Hepatocyte (in vitro differentiated cells): ENCODE results near the gene PDZK1. TPM values are rescaled to one million over a fixed set of nuclear protein-coding genes. Genes with fewer than 3 reads are reported as not detected.

Source experiments
- DNase-seq: peaks from one replicate; pipeline ENCODE4 v3.0.0-alpha.2; 2016; ENCODE audit warnings: low spot score
- H2AFZ ChIP-seq: fragments of 200-600 bp; sonication (generic); 2 replicates; pipeline ENCODE4 v1.6.0; 2016; ENCODE audit warnings: antibody characterized with exemption, mild to moderate bottlenecking
- H3K27ac ChIP-seq: fragments of 200-600 bp; sonication (generic); 2 replicates; pipeline ENCODE4 v1.5.1; 2016; ENCODE audit warnings: mild to moderate bottlenecking
- H3K27me3 ChIP-seq: fragments of 200-600 bp; sonication (generic); 2 replicates; pipeline ENCODE4 v1.6.1; 2016
- H3K36me3 ChIP-seq: fragments of 200-600 bp; sonication (generic); replicated peaks from 2 replicates; pipeline ENCODE4 v1.5.1; 2016; ENCODE audit warnings: low read depth; ENCODE audit not compliant: insufficient read depth
- H3K4me1 ChIP-seq: fragments of 200-600 bp; sonication (generic); 2 replicates; pipeline ENCODE4 v1.5.1; 2016; ENCODE audit warnings: mild to moderate bottlenecking, moderate library complexity; ENCODE audit not compliant: insufficient read depth
- H3K4me2 ChIP-seq: fragments of 200-600 bp; sonication (generic); 2 replicates; pipeline ENCODE4 v1.6.0; 2016
- H3K4me3 ChIP-seq: fragments of 200-600 bp; sonication (generic); 2 replicates; pipeline ENCODE4 v1.5.1; 2016; ENCODE audit warnings: mild to moderate bottlenecking
- H3K79me2 ChIP-seq: fragments of 200-600 bp; sonication (generic); 2 replicates; pipeline ENCODE4 v1.6.0; 2017; ENCODE audit warnings: mild to moderate bottlenecking
- H3K9me2 ChIP-seq: fragments of 200-600 bp; sonication (generic); replicated peaks from 2 replicates; pipeline ENCODE4 v1.6.0; 2017; ENCODE audit warnings: mild to moderate bottlenecking; ENCODE audit not compliant: insufficient read depth
- H3K9me3 ChIP-seq: fragments of 200-600 bp; sonication (generic); 2 replicates; pipeline ENCODE4 v1.5.1; 2016; ENCODE audit warnings: low read depth, mild to moderate bottlenecking
- H4K20me1 ChIP-seq: fragments of 200-600 bp; sonication (generic); 2 replicates; pipeline ENCODE4 v1.6.0; 2016; ENCODE audit warnings: mild to moderate bottlenecking; ENCODE audit not compliant: insufficient read depth, poor library complexity, severe bottlenecking
- EZH2 ChIP-seq: fragments of 200-600 bp; sonication (generic); IDR thresholded peaks from 2 replicates; pipeline ENCODE4 v1.6.1; 2016; ENCODE audit warnings: antibody characterized with exemption, mild to moderate bottlenecking, borderline replicate concordance
- EZH2phosphoT487 ChIP-seq: fragments of 200-600 bp; sonication (generic); IDR thresholded peaks from one replicate; pipeline ENCODE4 v1.6.1; 2018; ENCODE audit warnings: antibody characterized with exemption, mild to moderate bottlenecking, low read depth, moderate library complexity; ENCODE audit not compliant: unreplicated experiment, severe bottlenecking
- WGBS: methylation state at CpG from one replicate; pipeline ENCODE4 v1.1.6; 2016; ENCODE audit warnings: low lambda C conversion rate; ENCODE audit errors: missing lambda C conversion rate; 5-methylcytosine and 5-hydroxymethylcytosine counted together
- polyA plus RNA-seq: library from polyadenylated mRNA; unstranded; fragments of >200 nt; fragmentation: Nextera tagmentation; extraction: Ambion mirVana; gene quantifications from 2 replicates; pipeline ENCODE4 v1.2.1, GENCODE V29; 2016
- total RNA-seq: library from RNA; depleted of rRNA; stranded (reverse); fragments of >200 nt; gene quantifications from 2 replicates; pipeline ENCODE4 v1.2.3, GENCODE V29; 2014
- TF ChIP-seq, protein P1 (sequence below): fragments of 200-600 bp; sonication (generic); IDR thresholded peaks from 2 replicates; pipeline ENCODE4 v1.5.1; 2016; ENCODE audit warnings: antibody characterized with exemption, mild to moderate bottlenecking; ENCODE audit not compliant: poor library complexity

The PDZK1 gene
- 44.9 and 50.5 TPM in 2 replicates for total RNA-seq
- 30.4 and 44.1 TPM in 2 replicates for polyA plus RNA-seq

- no peak within 1 kb of the TSS for H2AFZ ChIP-seq
- H3K9me3 ChIP-seq = no peaks in the 10 kb centered on the region
- H3K9me2 ChIP-seq = no peaks in the 10 kb centered on the region
- peak within 1 kb of the TSS; percentile 71 for H3K4me2 ChIP-seq
- no peaks in the 10 kb centered on the region for H4K20me1 ChIP-seq
- peak within 1 kb of the TSS; percentile 15 for H3K4me3 ChIP-seq
- TF ChIP-seq, protein P1, sequence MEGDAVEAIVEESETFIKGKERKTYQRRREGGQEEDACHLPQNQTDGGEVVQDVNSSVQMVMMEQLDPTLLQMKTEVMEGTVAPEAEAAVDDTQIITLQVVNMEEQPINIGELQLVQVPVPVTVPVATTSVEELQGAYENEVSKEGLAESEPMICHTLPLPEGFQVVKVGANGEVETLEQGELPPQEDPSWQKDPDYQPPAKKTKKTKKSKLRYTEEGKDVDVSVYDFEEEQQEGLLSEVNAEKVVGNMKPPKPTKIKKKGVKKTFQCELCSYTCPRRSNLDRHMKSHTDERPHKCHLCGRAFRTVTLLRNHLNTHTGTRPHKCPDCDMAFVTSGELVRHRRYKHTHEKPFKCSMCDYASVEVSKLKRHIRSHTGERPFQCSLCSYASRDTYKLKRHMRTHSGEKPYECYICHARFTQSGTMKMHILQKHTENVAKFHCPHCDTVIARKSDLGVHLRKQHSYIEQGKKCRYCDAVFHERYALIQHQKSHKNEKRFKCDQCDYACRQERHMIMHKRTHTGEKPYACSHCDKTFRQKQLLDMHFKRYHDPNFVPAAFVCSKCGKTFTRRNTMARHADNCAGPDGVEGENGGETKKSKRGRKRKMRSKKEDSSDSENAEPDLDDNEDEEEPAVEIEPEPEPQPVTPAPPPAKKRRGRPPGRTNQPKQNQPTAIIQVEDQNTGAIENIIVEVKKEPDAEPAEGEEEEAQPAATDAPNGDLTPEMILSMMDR = no peak
- no peak for TF ChIP-seq EZH2phosphoT487
- TF ChIP-seq EZH2 = no peak
- peaks cover 24% of the 10 kb centered on the region for H3K79me2 ChIP-seq
- H3K4me1 ChIP-seq = peaks cover 32% of the 10 kb centered on the region
- DNase-seq = peak; percentile 72
- H3K36me3 ChIP-seq = no peaks in the 10 kb centered on the region
- H3K27me3 ChIP-seq = no peaks in the 10 kb centered on the region
- H3K27ac ChIP-seq = peak within 1 kb of the TSS; percentile 91
- WGBS = 66% methylated on average over 9 of the region's 9 CpGs
Observed at GRCh38 chr1:145707183-145707867, at the start of gene PDZK1. TSS of gene PDZK1 (minus strand) at chr1:145707368. CDS start at chr1:145688021, 19,347 bp downstream.

DNA sequence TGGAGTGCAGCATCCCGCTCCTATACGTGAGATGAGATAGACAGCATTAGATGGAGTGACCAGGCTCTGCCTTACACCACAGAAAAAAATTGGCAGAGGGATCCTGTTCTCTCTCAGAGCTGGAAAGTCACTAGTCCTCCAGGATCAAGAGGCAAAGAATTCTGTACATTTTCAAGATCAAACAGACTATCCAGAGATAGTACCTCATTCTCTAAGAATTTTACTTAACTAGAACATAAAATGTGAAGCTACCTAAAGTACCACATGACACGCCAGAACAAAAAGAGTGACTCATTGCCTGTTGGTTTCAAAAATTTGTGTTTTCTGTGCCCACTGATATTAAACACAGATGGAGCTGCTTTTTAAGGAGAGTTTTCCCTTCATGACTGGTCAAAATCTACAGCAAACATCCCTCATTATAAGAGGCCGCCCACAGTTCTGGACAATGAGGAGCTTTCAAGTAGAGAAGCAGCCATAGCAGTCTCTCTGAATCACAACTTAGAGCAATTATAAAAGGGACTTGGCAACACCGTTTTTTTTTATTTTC, 44.4 kb upstream of the PDZK1 start:
- Histone ChIP-seq H3K36me3 (no peaks in the 10 kb centered on the region), H3K27ac (peak overlapping the region; percentile 43)
- peak; percentile 16 for DNase-seq

GRCh38 chr1:145750426-145750825, 43.3 kb upstream of the PDZK1 start:
- no peak overlapping the region for H2AFZ ChIP-seq
- DNase-seq = no peak
- H3K4me2 ChIP-seq = no peak overlapping the region
- 76% methylated on average over 5 of the region's 5 CpGs for WGBS
- H4K20me1 ChIP-seq = no peaks in the 10 kb centered on the region
- H3K27me3 ChIP-seq = no peaks in the 10 kb centered on the region
- no peaks in the 10 kb centered on the region for H3K9me3 ChIP-seq
- H3K9me2 ChIP-seq = no peaks in the 10 kb centered on the region
- H3K4me3 ChIP-seq = no peak overlapping the region
- no peaks in the 10 kb centered on the region for H3K36me3 ChIP-seq
- TF ChIP-seq EZH2 (no peak), EZH2phosphoT487 (no peak)
- TF ChIP-seq, protein P1 = no peak
- no peaks in the 10 kb centered on the region for H3K4me1 ChIP-seq
- H3K79me2 ChIP-seq = peaks cover 2% of the 10 kb centered on the region
- no peak overlapping the region for H3K27ac ChIP-seq

More for the DNA sequence above, 44.4 kb upstream of the PDZK1 start:
- H3K9me3 ChIP-seq = no peaks in the 10 kb centered on the region
- no peaks in the 10 kb centered on the region for H3K27me3 ChIP-seq
- H3K79me2 ChIP-seq = peaks cover 6% of the 10 kb centered on the region
- H3K4me2 ChIP-seq = no peak overlapping the region
- no peak overlapping the region for H3K4me3 ChIP-seq
- TF ChIP-seq EZH2 (no peak), EZH2phosphoT487 (no peak)
- TF ChIP-seq, protein P1 = no peak
- no peaks in the 10 kb centered on the region for H3K4me1 ChIP-seq
- 78% methylated on average over 5 of the region's 5 CpGs for WGBS
- no peaks in the 10 kb centered on the region for H3K9me2 ChIP-seq
- no peak overlapping the region for H2AFZ ChIP-seq
- H4K20me1 ChIP-seq = no peaks in the 10 kb centered on the region
